GM12878 (cell line): ENCODE results near the gene CTSW. TPM values are rescaled to one million over a fixed set of nuclear protein-coding genes. Genes with fewer than 3 reads are reported as not detected.

ENCODE experiments used
- ATAC-seq: fragments of 200-7000 bp; cut with Tn5 transposase; 3 replicates; pipeline ENCODE4 v1.9.1; 2020; ENCODE audit warnings: mild to moderate bottlenecking, moderate library complexity
- BruUV-seq: library from RNA; stranded (reverse); fragments of 400-500 nt; replicated peaks from 2 replicates; lab custom pipeline; 2021; lab: Mats Ljungman, UMichigan
- CTCF ChIA-PET: fragments of 300-600 bp; sonication (Branson Sonifier 250); formaldehyde crosslinking; extraction: SDS; loops from one replicate; lab custom pipeline; 2021; ENCODE audit warnings: inconsistent platforms; lab: Yijun Ruan, JAX
- POLR2A ChIA-PET: fragments of 350-600 bp; formaldehyde crosslinking; extraction: SDS; loops from one replicate; lab custom pipeline; 2021; ENCODE audit warnings: inconsistent platforms; lab: Charles Lee
- RAD21 ChIA-PET: fragments of 300-600 bp; sonication (Branson Sonifier 250); formaldehyde crosslinking; loops from one replicate; lab custom pipeline; 2023; ENCODE audit warnings: antibody characterized with exemption; ENCODE audit not compliant: unreplicated experiment; lab: Charles Lee
- SMC1A ChIA-PET: fragments of 300-600 bp; sonication (Branson Sonifier 250); formaldehyde crosslinking; loops from one replicate; lab custom pipeline; 2023; ENCODE audit not compliant: unreplicated experiment, uncharacterized antibody; lab: Charles Lee
- DNase-seq: peaks from one replicate; pipeline ENCODE4 v3.0.0-alpha.2; 2011; ENCODE audit warnings: low read depth, low spot score
- FAIRE-seq: peaks from 3 replicates; lab custom pipeline; 2011; peaks lifted over from hg19 to GRCh38; lab: Jason Lieb, UNC
- H2AFZ ChIP-seq: 2 replicates; pipeline ENCODE4 v1.6.0; 2011; ENCODE audit warnings: low read depth, low read length, control low read depth; ENCODE audit not compliant: control insufficient read depth
- H3K27ac ChIP-seq: 2 replicates; pipeline ENCODE4 v1.5.1; 2011; ENCODE audit warnings: control low read depth; ENCODE audit not compliant: control insufficient read depth, insufficient read depth
- H3K27me3 ChIP-seq, 2 experiments: replicated peaks in 1 of 2; 2 replicates each; pipeline versions ENCODE4 v1.6.0 to v1.6.1; 2011; ENCODE audit warnings: low read length in 1 of 2; ENCODE audit not compliant: control insufficient read depth in 2 of 2, insufficient read depth in 2 of 2
- H3K36me3 ChIP-seq, 2 experiments: 2 replicates each; pipeline ENCODE4 v1.5.1; 2011; ENCODE audit warnings: low read length in 1 of 2; ENCODE audit not compliant: control insufficient read depth in 2 of 2, insufficient read depth in 2 of 2
- H3K4me1 ChIP-seq: 2 replicates; pipeline ENCODE4 v1.6.1; 2011; ENCODE audit warnings: mild to moderate bottlenecking, low read length, moderate library complexity, mixed read lengths; ENCODE audit not compliant: control insufficient read depth, insufficient read depth
- H3K4me2 ChIP-seq: 2 replicates; pipeline ENCODE4 v1.6.0; 2011; ENCODE audit warnings: control low read depth; ENCODE audit not compliant: control insufficient read depth, insufficient read depth
- H3K4me3 ChIP-seq: fragments of 200-600 bp; sonication (generic); 2 replicates; pipeline ENCODE4 v1.5.1; 2016
- H3K79me2 ChIP-seq: 2 replicates; pipeline ENCODE4 v1.6.0; 2011; ENCODE audit warnings: low read length; ENCODE audit not compliant: control insufficient read depth, insufficient read depth
- H3K9ac ChIP-seq: 2 replicates; pipeline ENCODE4 v1.8.0; 2011; ENCODE audit warnings: low read length, control low read depth, mixed read lengths; ENCODE audit not compliant: control insufficient read depth, insufficient read depth
- H3K9me3 ChIP-seq: replicated peaks from 3 replicates; pipeline ENCODE4 v1.5.1; 2011; ENCODE audit warnings: mild to moderate bottlenecking, low read length; ENCODE audit not compliant: control insufficient read depth, insufficient read depth
- H4K20me1 ChIP-seq: 2 replicates; pipeline ENCODE4 v1.6.0; 2011; ENCODE audit not compliant: control insufficient read depth, insufficient read depth
- ASH2L ChIP-seq: fragments of 300-600, 200-600 bp; sonication (generic); IDR thresholded peaks from 2 replicates; pipeline ENCODE4 v1.6.1; 2017; ENCODE audit warnings: low read depth, mild to moderate bottlenecking, borderline replicate concordance
- CBX3 ChIP-seq: fragments of 200-600 bp; sonication (generic); IDR thresholded peaks from 2 replicates; pipeline ENCODE4 v1.6.1; 2016; ENCODE audit warnings: low read depth, borderline replicate concordance
- CREB1 ChIP-seq: IDR thresholded peaks from 2 replicates; pipeline ENCODE4 v1.6.1; 2012; ENCODE audit warnings: low read depth, mild to moderate bottlenecking, inconsistent platforms
- IRF4 ChIP-seq: IDR thresholded peaks from 2 replicates; pipeline ENCODE4 v1.6.1; 2011; ENCODE audit warnings: low read depth, low read length
- KAT2A ChIP-seq: conservative IDR thresholded peaks from 2 replicates; pipeline ENCODE4 v1.6.1; 2011; ENCODE audit warnings: low read depth, low read length; ENCODE audit not compliant: control insufficient read depth
- LARP7 ChIP-seq: fragments of 450-650 bp; IDR thresholded peaks from 2 replicates; pipeline ENCODE4 v1.6.1; 2017; ENCODE audit warnings: mild to moderate bottlenecking
- NBN ChIP-seq: fragments of 450-650 bp; IDR thresholded peaks from 2 replicates; pipeline ENCODE4 v1.6.1; 2016
- SP1 ChIP-seq: IDR thresholded peaks from one replicate; pipeline ENCODE4 v1.6.1; 2011; ENCODE audit warnings: low read depth, low read length
- ZNF274 ChIP-seq: IDR thresholded peaks from one replicate; pipeline ENCODE4 v1.8.0; 2011; ENCODE audit not compliant: insufficient read length, insufficient read depth
- WGBS: methylation state at CpG from one replicate; pipeline ENCODE4 v1.1.6; 2016; ENCODE audit warnings: low lambda C conversion rate; ENCODE audit not compliant: insufficient replicate concordance, insufficient coverage; ENCODE audit errors: missing lambda C conversion rate; 5-methylcytosine and 5-hydroxymethylcytosine counted together
- in situ Hi-C: fragments of 300-500 bp; cut with MboI; formaldehyde crosslinking; loops from 9 replicates; pipeline ENCODE4 v1.14.3; 2018; ENCODE audit warnings: mixed read lengths
- intact Hi-C: fragments of 100-400 bp; cut with micrococcal nuclease; formaldehyde crosslinking; loops from one replicate; pipeline ENCODE4 v1.14.2; 2022; ENCODE audit not compliant: unreplicated experiment
- polyA plus RNA-seq, 11 experiments: library from polyadenylated mRNA; depleted of rRNA in 4 of 11; unstranded in 6 of 11; stranded (reverse) in 5 of 11; fragments of >200 nt; fragmentation: Nextera tagmentation in 4 of 11; fragmentation: Illumina TruSeq in 1 of 11; extraction: Ambion mirVana in 4 of 11; extraction: Trizol in 1 of 11; gene quantifications; 1 replicate in 1 of 11; 2 replicates in 10 of 11; pipeline versions ENCODE4 v1.2.1 to v1.2.3, GENCODE V29; 2011 to 2016; ENCODE audit warnings: inconsistent platforms in 2 of 11, missing spikeins in 2 of 11, low read depth in 1 of 11
- total RNA-seq, 4 experiments: library from RNA; depleted of rRNA in 3 of 4; stranded (reverse); fragments of >200 nt in 3 of 4; fragmentation: Illumina TruSeq in 1 of 4; extraction: Trizol in 1 of 4; gene quantifications; 2 replicates each; pipeline versions ENCODE4 v1.2.1 to v1.2.3, GENCODE V29; 2013 to 2021
- TF ChIP-seq, protein P1 (sequence below): fragments of 450-650 bp; IDR thresholded peaks from 2 replicates; pipeline ENCODE4 v1.6.1; 2016; ENCODE audit warnings: mild to moderate bottlenecking

CTSW gene
- total and polyA plus RNA-seq, 10 of the 15 experiments (the other 5 are each of a cell fraction or from before 2014, with no cell fraction given): 0.53 to 12.0 (median 1.7) TPM

DNA sequence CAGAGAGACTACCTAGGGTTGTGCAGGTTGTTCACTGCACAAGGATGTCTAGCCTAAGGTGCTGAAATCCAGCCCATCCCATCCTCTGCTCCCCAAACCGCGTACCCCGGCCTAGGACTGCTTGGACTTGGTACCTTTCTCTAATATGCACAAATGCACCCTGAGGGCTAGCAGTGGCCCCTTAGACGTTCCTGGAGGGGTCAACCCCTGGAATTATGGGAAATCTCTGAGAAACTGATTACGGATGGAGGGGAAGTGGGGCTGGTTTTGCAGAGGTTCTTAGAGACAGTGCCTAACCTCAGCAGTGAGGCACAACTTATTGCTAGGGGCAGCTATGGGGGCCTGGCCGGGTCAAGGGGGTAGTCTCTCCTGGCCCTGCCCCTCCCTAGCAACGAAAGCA lies 36.8 kb downstream of the CTSW start:
- WGBS: 73% methylated on average over 7 of the region's 7 CpGs
- no peak overlapping the region for H3K9ac ChIP-seq
- no peak overlapping the region for H3K27ac ChIP-seq
- H3K4me3 ChIP-seq: no peak overlapping the region
- CTCF ChIA-PET: interaction anchor here (1.9 kb wide), 1 partner anchor 27 kb away, joined by 5 read pairs; no protein-coding TSS in a partner anchor
- FAIRE-seq: no peak
- no TSS peak for BruUV-seq
- no peaks in the 10 kb centered on the region for H4K20me1 ChIP-seq
- TF ChIP-seq SP1: no peak
- TF ChIP-seq IRF4: no peak
- TF ChIP-seq ASH2L: no peak
- no peak for TF ChIP-seq ZNF274
- no peak for TF ChIP-seq LARP7
- TF ChIP-seq CREB1: no peak
- no peak for TF ChIP-seq CBX3
- TF ChIP-seq, protein P1, sequence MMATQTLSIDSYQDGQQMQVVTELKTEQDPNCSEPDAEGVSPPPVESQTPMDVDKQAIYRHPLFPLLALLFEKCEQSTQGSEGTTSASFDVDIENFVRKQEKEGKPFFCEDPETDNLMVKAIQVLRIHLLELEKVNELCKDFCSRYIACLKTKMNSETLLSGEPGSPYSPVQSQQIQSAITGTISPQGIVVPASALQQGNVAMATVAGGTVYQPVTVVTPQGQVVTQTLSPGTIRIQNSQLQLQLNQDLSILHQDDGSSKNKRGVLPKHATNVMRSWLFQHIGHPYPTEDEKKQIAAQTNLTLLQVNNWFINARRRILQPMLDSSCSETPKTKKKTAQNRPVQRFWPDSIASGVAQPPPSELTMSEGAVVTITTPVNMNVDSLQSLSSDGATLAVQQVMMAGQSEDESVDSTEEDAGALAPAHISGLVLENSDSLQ: no peak
- no peak for TF ChIP-seq NBN
- TF ChIP-seq KAT2A: no peak
- TF ChIP-seq, all 136 proteins: peak for 0
- ATAC-seq: no peak
- Histone ChIP-seq H3K9me3 (no peaks in the 10 kb centered on the region), H3K4me1 (peaks cover 41% of the 10 kb centered on the region), H3K4me2 (0 out of 2 replicates have a peak overlapping the region, but pooled peaks have one; percentile 87), H3K36me3 (no peaks in the 10 kb centered on the region; a peak in 1 of 4 replicates), H3K79me2 (peaks cover 34% of the 10 kb centered on the region), H3K27me3 (no peaks in the 10 kb centered on the region), H2AFZ (no peak overlapping the region)
- POLR2A ChIA-PET: interaction anchor here (2.3 kb wide), 1 partner anchor 57 kb away, joined by 7 read pairs; the partner anchor contains the start of gene MUS81
- intact Hi-C loops (no loop called here), in situ Hi-C loops (no loop called here)
- SMC1A ChIA-PET: no interaction called here
- RAD21 ChIA-PET: no interaction called here
- DNase-seq: no peak
